Calu3 (cell line): ENCODE results near the gene SLCO2B1. TPM values are rescaled to one million over a fixed set of nuclear protein-coding genes. Genes with fewer than 3 reads are reported as not detected.

Source experiments
- BruUV-seq: library from RNA; stranded (reverse); fragments of 400-500 nt; replicated peaks from 2 replicates; lab custom pipeline; 2021; lab: Mats Ljungman, UMichigan
- CTCF ChIA-PET: fragments of 300-600 bp; sonication (Branson Sonifier 250); formaldehyde crosslinking; loops from one replicate; lab custom pipeline; 2022; ENCODE audit warnings: antibody characterized with exemption; lab: Charles Lee
- DNase-seq: peaks from one replicate; pipeline ENCODE4 v3.0.0; 2022
- H3K27ac Mint-ChIP-seq: one replicate; pipeline ENCODE4 v1.8.0; 2022; ENCODE audit warnings: mixed read lengths; ENCODE audit not compliant: unreplicated experiment
- H3K27me3 Mint-ChIP-seq: one replicate; pipeline ENCODE4 v1.8.0; 2022; ENCODE audit warnings: mixed read lengths; ENCODE audit not compliant: unreplicated experiment
- H3K36me3 Mint-ChIP-seq: one replicate; pipeline ENCODE4 v1.8.0; 2022; ENCODE audit warnings: mild to moderate bottlenecking, moderate library complexity, mixed read lengths; ENCODE audit not compliant: insufficient read depth, unreplicated experiment
- H3K4me1 Mint-ChIP-seq: one replicate; pipeline ENCODE4 v1.8.0; 2022; ENCODE audit warnings: mild to moderate bottlenecking, low read depth, mixed read lengths; ENCODE audit not compliant: unreplicated experiment
- H3K4me3 Mint-ChIP-seq: one replicate; pipeline ENCODE4 v1.8.0; 2022; ENCODE audit warnings: mild to moderate bottlenecking, low read depth, moderate library complexity, mixed read lengths; ENCODE audit not compliant: unreplicated experiment
- H3K9me3 Mint-ChIP-seq: one replicate; pipeline ENCODE4 v1.8.0; 2022; ENCODE audit warnings: low read depth, mixed read lengths; ENCODE audit not compliant: unreplicated experiment
- CTCF ChIP-seq: fragments of 200-600 bp; IDR thresholded peaks from one replicate; pipeline ENCODE4 v1.8.0; 2022; ENCODE audit warnings: antibody characterized with exemption; ENCODE audit not compliant: unreplicated experiment
- intact Hi-C: fragments of 100-400 bp; cut with micrococcal nuclease; formaldehyde crosslinking; loops from one replicate; pipeline ENCODE4 v1.10.0; 2022; ENCODE audit not compliant: unreplicated experiment
- total RNA-seq: library from RNA; stranded (reverse); gene quantifications from 2 replicates; pipeline ENCODE4 v1.2.3, GENCODE V29; 2022

Gene SLCO2B1
- total RNA-seq, 1 experiment from 2014 or later: 0.31 TPM

GRCh38 chr11:75204012-75204674 is 53.2 kb downstream of the SLCO2B1 start:
- CTCF ChIA-PET: interaction anchor here (0.6 to 7.7 kb wide), 12 partner anchors 8 to 274 kb away, joined by 3 to 148 read pairs (median 7); partner anchors contain the start of gene TPBGL

GRCh38 chr11:75204685-75205563 is 54.0 kb downstream of the SLCO2B1 start:
- TF ChIP-seq CTCF: peak; percentile 88
- Mint-ChIP-seq H3K27me3 (peaks cover 31% of the 10 kb centered on the region), H3K9me3 (no peaks in the 10 kb centered on the region), H3K4me1 (no peaks in the 10 kb centered on the region), H3K36me3 (no peaks in the 10 kb centered on the region), H3K4me3 (no peak overlapping the region), H3K27ac (no peak overlapping the region)
- no TSS peak for BruUV-seq
- CTCF ChIA-PET: interaction anchor here (0.6 to 7.7 kb wide), 14 partner anchors 9 to 275 kb away, joined by 3 to 148 read pairs (median 6); partner anchors contain the start of gene TPBGL
- peak; percentile 92 for DNase-seq
- intact Hi-C loops: loop anchor here (1.0 to 2.0 kb wide), 3 partner anchors 61 to 276 kb away; no protein-coding TSS in a partner anchor

More at GRCh38 chr11:75204012-75204674, 53.2 kb downstream of the SLCO2B1 start:
- TF ChIP-seq CTCF: no peak
- no peak for DNase-seq
- Mint-ChIP-seq H3K9me3 (no peaks in the 10 kb centered on the region), H3K27me3 (peaks cover 39% of the 10 kb centered on the region), H3K4me3 (no peak overlapping the region), H3K27ac (no peak overlapping the region), H3K36me3 (no peaks in the 10 kb centered on the region), H3K4me1 (no peaks in the 10 kb centered on the region)
- BruUV-seq: no TSS peak
- intact Hi-C loops: loop anchor here (2.0 kb wide), 1 partner anchor 275 kb away; no protein-coding TSS in a partner anchor

GRCh38 chr11:75205564-75206020 is 54.7 kb downstream of the SLCO2B1 start:
- no peak overlapping the region for H3K27ac Mint-ChIP-seq
- intact Hi-C loops: loop anchor here (1.0 to 2.0 kb wide), 3 partner anchors 61 to 277 kb away; no protein-coding TSS in a partner anchor
- CTCF ChIA-PET: interaction anchor here (0.5 to 7.7 kb wide), 14 partner anchors 9 to 1608 kb away, joined by 3 to 148 read pairs (median 7); partner anchors contain the start of genes FAM168A and TPBGL
- DNase-seq: no peak
- peaks cover 29% of the 10 kb centered on the region for H3K27me3 Mint-ChIP-seq
- H3K9me3 Mint-ChIP-seq: no peaks in the 10 kb centered on the region
- no peak for TF ChIP-seq CTCF
- H3K36me3 Mint-ChIP-seq: no peaks in the 10 kb centered on the region
- H3K4me1 Mint-ChIP-seq: no peaks in the 10 kb centered on the region
- BruUV-seq: no TSS peak
- no peak overlapping the region for H3K4me3 Mint-ChIP-seq

- intact Hi-C loops: no loop called here
- no TSS peak for BruUV-seq
- TF ChIP-seq CTCF: no peak
- Mint-ChIP-seq H3K9me3 (no peaks in the 10 kb centered on the region), H3K27ac (no peak overlapping the region), H3K4me1 (no peaks in the 10 kb centered on the region), H3K4me3 (no peak overlapping the region), H3K27me3 (peaks cover 34% of the 10 kb centered on the region), H3K36me3 (no peaks in the 10 kb centered on the region)
- CTCF ChIA-PET: interaction anchor here (1.3 to 7.7 kb wide), 2 partner anchors 66 to 186 kb away, joined by 4 to 148 read pairs; no protein-coding TSS in a partner anchor
- no peak for DNase-seq
These were observed 57.5 kb downstream of the SLCO2B1 start for GRCh38 chr11:75208446-75208845.
